GM19193 (cell line): ENCODE results near the gene KIFBP.

Experiments used
- POLR2A ChIP-seq: IDR thresholded peaks from 4 replicates; pipeline ENCODE4 v1.6.1; 2011; ENCODE audit not compliant: insufficient read depth, insufficient read length; ENCODE audit errors: extremely low read depth

The KIFBP gene

DNA sequence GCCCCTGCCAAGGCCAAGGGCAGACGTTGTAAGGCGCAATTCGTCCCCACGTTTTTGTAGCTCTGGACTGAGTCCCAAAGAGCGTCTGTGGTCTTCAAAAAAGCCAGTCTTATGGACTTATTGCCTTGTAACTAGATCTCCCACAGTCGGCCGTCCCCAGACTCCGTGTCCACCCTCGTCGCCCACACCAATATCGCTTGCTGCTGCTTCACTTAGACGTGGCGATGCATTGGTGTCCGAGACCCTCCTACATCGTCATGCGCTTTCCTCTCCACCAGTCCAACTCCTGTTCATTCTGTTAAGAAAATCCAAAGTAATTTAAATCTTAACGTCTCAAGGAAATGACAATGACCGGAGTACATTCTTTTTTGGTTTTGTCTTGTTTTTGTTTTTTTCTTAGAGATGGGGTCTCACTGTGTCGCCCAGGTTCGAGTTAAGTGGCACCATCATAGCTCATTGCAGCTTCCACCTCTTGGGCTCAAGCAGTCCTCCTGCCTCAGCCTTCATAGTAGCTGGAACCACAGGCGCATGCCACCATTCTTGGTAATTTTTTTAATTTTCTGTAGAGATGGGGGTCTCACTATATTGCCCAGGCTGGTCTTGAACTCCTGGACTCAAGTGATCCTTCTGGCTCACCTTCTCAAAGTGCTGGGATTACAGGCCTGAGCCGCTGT, 851 bp downstream of the KIFBP start:
- TF ChIP-seq POLR2A = no peak

DNA sequence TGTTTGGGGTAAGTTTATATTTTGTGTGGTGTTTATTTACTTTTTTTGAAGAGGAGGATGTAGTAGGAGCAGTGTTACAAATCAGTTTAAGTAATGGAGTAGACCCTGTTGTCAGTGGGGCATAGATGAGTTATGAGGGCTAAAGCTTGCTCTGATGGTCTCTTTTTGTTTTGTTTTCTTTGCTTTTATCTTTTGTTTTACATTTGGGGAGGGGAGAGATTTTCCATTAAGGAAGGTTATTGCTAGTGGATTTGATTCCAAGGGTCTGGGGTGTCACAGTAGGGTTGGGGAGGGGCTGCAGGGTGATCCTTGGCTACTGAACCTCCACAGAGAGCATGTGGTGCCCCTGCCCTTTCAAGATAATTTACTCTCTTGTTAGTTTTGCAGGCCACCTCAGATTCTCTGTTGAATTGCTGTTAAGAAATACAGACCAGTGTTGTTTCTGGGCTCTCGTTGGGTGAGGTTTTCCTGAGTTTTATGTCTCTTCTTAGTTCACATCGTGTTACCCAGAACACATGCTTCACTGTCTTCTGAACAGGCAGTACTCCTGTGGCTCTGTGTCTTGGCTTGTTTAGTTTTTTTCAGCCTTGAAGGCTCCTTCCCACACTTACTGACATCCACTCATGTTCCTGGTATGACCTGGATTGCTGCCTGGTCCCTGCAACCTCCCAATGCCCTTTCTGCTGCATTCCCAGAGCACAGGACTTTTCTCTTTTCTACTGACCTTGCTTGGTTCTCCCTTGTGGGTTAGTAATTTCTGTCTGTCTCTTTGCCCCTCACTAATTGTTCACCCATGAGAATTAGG, 4.2 kb downstream of the KIFBP start:
- TF ChIP-seq POLR2A = no peak

DNA sequence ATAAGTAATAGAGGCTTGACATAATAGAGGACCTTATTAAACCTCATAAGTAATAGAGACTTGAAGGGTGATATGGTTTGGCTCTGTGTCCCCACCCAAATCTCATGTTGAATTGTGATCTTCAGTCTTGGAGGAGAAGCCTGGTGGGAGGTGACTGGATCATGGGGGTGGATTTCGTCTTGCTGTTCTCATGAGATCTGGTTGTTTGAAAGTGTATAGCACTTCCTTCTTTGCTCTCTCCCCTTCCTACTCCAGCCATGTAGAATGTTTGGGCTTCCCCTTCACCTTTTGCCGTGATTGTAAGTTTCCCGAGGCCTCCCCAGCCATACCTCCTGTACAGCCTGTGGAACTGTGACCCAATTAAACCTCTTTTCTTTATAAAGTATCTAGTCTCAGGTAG, 8.6 kb downstream of the KIFBP start:
- TF ChIP-seq POLR2A = no peak

DNA sequence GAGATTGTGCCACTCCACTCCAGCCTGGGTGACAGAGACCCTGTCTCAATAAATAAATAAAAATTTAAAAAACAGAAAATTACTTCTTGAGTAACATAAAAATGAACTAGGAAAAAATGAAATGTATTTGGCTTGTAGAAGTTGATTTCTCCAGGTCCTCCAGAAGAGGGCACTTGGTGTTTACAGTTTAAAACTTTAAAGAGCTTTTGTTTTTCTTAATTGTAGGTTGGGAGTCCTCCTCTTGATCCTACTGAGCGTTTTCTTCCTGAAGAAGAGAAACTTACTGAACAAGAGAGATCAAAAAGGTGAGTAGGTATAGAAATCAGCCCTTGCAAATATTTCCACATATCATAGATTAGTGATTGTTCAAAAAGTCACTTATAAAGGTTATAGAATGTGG, 16.2 kb downstream of the KIFBP start:
- no peak for TF ChIP-seq POLR2A

DNA sequence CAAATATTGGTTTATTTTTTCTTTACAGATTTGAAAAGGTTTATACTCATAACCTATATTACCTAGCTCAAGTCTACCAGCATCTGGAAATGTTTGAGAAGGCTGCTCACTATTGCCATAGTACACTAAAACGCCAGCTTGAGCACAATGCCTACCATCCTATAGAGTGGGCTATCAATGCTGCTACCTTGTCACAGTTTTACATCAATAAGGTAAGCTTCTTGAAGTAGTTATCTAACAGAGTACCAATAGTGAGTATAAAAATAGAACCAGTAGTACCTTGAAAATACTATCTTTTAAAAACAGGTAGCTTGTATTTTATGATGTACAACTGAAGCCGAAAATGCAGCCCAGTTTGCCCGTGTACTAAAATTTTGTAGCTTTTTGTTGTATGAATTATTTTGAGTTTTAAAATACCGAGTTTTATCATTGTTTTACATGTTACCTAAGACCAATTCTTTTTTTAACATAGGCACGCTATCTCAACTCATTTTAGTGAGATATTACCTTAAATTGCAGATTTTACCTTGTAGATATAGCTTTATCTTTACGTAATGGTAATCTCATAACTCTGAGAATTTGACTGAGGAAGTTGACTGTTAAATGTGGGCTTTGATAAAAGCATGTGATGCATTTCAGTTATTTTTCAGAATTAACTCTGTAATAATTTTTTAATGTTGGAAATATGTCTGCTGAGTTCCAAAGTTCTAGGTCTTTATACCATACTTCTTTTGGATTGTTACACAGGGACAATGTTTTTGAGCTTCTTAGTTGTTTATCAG, 17.3 kb downstream of the KIFBP start:
- no peak for TF ChIP-seq POLR2A

DNA sequence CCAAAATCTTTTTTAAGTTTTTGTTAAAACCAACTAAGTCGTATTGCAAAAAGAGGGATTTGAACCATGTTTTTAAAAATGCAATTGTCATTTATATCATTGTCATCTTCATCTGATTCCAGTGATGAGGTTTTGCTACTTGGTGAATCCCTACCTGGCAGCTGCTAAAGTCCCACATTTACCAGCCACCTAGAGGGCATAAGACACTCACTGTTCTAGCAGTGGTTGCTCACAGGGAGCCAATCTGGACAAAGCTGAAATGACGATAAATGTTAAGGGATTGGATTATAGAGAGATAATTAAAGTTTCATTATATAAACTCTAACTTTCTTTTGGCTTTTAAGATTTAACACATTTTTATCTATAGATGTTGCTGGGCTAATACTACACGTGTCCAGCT, 18.7 kb downstream of the KIFBP start:
- no peak for TF ChIP-seq POLR2A

DNA sequence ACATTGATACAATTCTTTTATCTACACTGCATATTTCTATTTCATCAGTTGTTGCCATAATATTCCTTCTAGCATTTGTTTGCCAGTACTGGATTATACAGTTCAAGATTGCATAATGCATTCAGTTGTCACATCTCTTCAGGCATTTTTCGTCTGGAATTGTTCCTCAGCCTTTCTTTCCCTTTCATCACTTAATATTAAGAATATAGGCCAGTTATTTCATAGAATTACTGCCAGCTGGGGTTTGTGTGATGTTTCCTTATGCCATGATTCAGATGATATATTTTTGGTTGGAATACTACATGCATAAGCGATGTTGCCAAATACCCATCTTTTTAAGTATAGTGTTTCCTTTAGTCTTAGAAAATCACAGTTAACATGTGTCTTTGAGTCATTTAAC, 20.8 kb downstream of the KIFBP start:
- no peak for TF ChIP-seq POLR2A

DNA sequence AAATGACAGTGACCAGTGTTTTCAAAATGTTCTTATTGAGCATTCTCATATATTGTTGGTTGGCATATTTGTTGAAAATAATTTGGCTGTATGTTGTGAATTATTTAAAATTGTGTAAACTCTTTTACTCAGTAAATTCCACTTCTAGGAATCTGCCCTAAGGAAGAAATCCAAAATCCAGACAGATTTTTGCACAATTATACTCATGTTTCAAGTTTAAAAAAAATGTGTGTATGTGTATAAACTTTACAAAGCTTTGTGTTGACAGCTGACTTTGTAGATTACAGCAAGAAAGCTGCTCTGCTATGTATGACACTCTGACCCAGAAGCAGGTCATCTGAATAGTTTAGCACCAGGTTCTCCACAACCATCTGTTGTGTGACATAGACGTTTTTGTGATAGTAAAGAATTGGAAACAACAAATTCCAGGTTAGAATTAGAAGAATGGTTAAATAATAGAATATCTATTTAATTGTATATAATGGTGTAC, 21.6 kb downstream of the KIFBP start:
- no peak for TF ChIP-seq POLR2A

DNA sequence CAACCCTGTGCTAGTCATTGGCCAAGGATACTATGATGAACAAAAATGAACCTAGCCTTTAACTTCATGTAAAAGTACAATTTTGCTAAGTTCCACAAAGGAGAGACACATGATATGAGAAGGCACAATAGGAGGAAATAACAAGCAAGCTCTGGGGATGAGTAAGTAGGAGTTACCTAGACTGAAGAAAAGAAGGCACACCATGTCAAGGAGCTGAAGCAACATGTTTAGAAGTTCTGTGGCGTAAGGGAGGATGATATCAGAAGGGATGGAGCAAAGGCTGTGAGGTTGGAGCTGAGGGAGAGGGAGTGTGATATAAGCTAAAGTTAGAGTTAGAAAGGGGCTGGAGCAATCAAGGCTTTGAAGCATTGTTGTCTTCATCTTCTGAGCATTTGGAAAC, 25.6 kb downstream of the KIFBP start:
- no peak for TF ChIP-seq POLR2A

DNA sequence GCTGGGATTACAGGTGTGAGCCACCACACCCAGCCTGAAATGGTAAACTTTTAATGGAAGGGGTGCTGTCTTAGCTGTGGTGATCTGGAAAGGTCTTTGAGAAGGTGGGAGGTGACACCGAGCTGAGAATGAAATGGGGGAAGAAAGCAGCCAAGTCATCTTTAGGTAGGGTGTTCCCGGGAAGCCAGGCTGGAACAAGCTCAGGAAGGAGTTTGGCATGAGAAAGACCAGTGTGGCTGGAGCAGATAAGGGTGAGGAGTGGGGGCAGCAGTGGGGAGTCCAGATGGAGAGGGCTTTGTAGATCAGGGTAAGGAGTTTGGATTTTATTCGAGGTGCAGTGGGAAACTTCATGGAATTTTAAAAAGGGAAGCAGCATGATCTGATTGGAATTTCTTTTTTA, 30.0 kb downstream of the KIFBP start:
- TF ChIP-seq POLR2A = no peak

DNA sequence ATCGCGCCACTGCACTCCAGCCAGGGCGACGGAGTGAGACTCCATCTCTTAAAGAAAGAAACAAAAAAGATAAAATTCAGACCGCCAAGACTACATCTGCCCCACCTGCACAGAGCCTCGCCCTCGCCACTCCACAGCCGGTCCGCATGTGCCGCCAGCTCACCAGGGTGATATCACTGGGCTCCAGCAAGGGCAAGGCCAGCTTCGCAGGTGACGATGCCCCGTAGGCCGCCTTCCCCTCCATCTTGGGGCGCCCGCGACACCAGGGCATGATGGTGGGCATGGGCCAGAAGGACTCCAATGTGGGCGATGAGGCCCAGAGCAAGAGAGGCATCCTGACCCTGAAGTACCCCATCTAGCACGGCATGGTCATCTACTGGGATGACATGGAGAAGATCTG, 34.0 kb downstream of the KIFBP start:
- no peak for TF ChIP-seq POLR2A

DNA sequence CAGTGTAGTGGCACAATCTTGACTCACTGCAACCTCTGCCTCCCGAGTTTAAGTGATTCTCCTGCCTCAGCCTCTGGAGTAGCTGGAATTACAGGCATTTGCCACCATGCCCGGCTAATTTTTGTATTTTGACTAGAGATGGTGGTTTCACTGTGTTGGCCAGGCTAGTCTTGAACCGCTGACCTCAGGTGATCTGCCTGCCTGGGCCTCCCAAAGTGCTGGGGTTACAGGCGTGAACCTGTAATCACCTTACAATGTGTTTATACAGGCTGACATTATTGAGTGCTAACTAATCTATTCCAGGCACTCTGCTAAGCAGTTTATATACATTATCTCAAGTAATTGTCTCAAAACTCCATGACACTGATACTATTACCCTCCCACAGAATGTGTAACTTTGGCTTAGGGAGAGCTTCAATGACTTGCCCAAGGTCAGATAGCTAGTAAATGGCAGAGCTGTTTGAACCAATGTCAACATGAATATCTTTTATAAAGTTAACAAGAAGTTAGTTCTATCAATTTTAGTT, 36.8 kb downstream of the KIFBP start:
- TF ChIP-seq POLR2A = no peak

DNA sequence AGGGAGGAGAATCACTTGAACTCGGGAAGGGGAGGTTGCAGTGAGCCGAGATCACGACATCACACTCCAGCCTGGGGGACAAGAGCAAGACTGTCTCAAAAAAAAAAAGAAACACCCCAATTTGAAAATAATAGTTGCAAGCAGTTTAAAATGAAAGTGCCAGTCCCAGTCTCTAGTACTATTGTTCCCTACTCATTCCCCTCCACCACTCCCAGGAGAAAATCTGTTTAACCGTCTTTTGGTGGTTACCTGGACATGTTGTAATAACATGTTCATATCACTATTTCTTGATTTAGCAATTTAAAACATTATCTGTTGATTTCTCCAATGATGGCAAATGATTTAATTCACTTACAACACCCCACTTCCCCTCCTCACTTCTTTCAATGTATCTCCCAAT, 44.7 kb downstream of the KIFBP start:
- no peak for TF ChIP-seq POLR2A

DNA sequence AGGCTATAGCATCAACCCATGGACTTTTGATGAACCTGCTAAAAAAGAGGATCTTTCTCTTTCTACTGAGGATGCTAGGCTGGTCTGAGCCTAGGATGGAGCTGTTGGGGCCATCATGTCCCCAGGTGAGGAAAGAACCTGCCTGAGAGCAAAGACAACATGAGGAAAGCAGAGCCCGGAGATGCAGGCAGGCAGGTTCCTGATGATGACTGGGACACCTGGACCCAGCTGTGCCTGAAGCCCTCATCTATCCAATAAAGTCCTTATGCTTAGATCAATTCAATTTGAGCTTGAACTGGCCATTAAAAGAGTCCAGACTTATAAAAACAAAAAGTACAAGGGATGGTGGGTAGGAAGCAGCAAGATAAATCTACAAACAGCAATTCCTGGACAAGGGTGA, 48.9 kb downstream of the KIFBP start:
- TF ChIP-seq POLR2A = no peak

DNA sequence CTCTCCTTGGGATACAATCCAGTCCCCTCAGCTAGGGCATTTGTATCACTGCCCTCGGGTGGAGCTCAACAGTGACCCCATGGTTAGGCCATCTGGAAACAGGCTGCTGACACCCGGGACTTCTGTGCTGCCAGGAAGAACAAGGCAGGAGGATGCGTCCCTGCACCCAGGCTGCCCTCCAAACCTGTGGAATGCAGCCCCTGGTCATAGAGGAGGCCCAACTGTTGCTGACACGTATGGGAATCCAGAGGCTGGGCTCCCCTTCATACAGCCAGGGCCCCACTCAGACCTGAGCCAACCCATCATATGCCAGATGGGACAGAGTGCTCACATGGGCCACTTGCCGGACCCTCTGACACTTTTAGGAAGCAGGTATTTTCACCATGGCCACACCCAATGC, 53.8 kb downstream of the KIFBP start:
- no peak for TF ChIP-seq POLR2A
